NB4 (cell line): ENCODE data around the gene UPF3A.

Source experiments
- CTCF ChIP-seq: IDR thresholded peaks from one replicate; pipeline ENCODE4 v1.5.1; 2012; ENCODE audit warnings: low read depth, low read length
- MAX ChIP-seq: IDR thresholded peaks from 2 replicates; pipeline ENCODE4 v1.6.1; 2011; ENCODE audit warnings: low read depth, low read length
- MYC ChIP-seq: IDR thresholded peaks from 2 replicates; pipeline ENCODE4 v1.6.1; 2011; ENCODE audit warnings: low read depth, low read length
- POLR2A ChIP-seq: IDR thresholded peaks from 2 replicates; pipeline ENCODE4 v1.6.1; 2011; ENCODE audit warnings: mild to moderate bottlenecking; ENCODE audit not compliant: insufficient read length; ENCODE audit errors: extremely low read depth

- TF ChIP-seq CTCF, result no peak
- TF ChIP-seq POLR2A, result no peak
- no peak for TF ChIP-seq MAX
- no peak for TF ChIP-seq MYC
Measured at GRCh38 chr13:114309086-114309485, 27.7 kb downstream of the UPF3A start.
